Liver (tissue), 9 donors: ENCODE data around the gene PROK1. TPM values are rescaled to one million over a fixed set of nuclear protein-coding genes. Genes with fewer than 3 reads are reported as not detected.

Experiments used
- DNase-seq: peaks from one replicate; pipeline ENCODE4 v3.0.0-alpha.2; 2017; ENCODE audit warnings: low spot score
- H3K27ac ChIP-seq, 2 donors: one replicate each; pipeline ENCODE4 v1.7.0; 2013; ENCODE audit warnings: inconsistent platforms in 2 of 2, low read length in 2 of 2, control low read depth in 1 of 2, low read depth in 1 of 2, mild to moderate bottlenecking in 1 of 2
- H3K27me3 ChIP-seq, 4 donors: one replicate each; pipeline versions ENCODE4 v1.6.1 to v1.7.0; 2013; ENCODE audit warnings: low read length in 3 of 4, inconsistent platforms in 1 of 4, mild to moderate bottlenecking in 1 of 4, moderate library complexity in 1 of 4; ENCODE audit not compliant: control insufficient read depth in 4 of 4, insufficient read depth in 4 of 4
- H3K36me3 ChIP-seq, 4 donors: one replicate each; pipeline versions ENCODE4 v1.6.1 to v1.7.0; 2013; ENCODE audit warnings: low read length in 3 of 4, mild to moderate bottlenecking in 3 of 4, low read depth in 1 of 4, moderate library complexity in 1 of 4; ENCODE audit not compliant: control insufficient read depth in 4 of 4, insufficient read depth in 3 of 4
- H3K4me1 ChIP-seq, 4 donors: one replicate each; pipeline versions ENCODE4 v1.6.1 to v1.7.0; 2013; ENCODE audit warnings: low read length in 3 of 4, mild to moderate bottlenecking in 3 of 4, moderate library complexity in 1 of 4; ENCODE audit not compliant: control insufficient read depth in 4 of 4, insufficient read depth in 4 of 4
- H3K4me3 ChIP-seq, 3 donors: one replicate each; pipeline versions ENCODE4 v1.6.1 to v1.7.0; 2013; ENCODE audit warnings: low read length in 3 of 3, control low read depth in 1 of 3, low read depth in 1 of 3, mild to moderate bottlenecking in 1 of 3
- H3K9ac ChIP-seq, 2 donors: one replicate each; pipeline ENCODE4 v1.7.0; 2013; ENCODE audit warnings: low read length in 2 of 2, mild to moderate bottlenecking in 2 of 2, moderate library complexity in 2 of 2, control low read depth in 1 of 2, low read depth in 1 of 2
- H3K9me3 ChIP-seq, 4 donors: one replicate each; pipeline versions ENCODE4 v1.6.1 to v1.7.0; 2013; ENCODE audit warnings: low read length in 3 of 4; ENCODE audit not compliant: control insufficient read depth in 4 of 4
- ATF3 ChIP-seq: IDR thresholded peaks from 2 replicates; pipeline ENCODE4 v1.6.1; 2016; ENCODE audit warnings: antibody characterized with exemption
- CTCF ChIP-seq: fragments of 150-350 bp; IDR thresholded peaks from 2 replicates; pipeline ENCODE4 v1.5.1; 2017; ENCODE audit warnings: improper control_type of control experiment, low read depth, low read length; ENCODE audit not compliant: missing input control
- EGR1 ChIP-seq, 2 donors: IDR thresholded peaks; 2 replicates each; pipeline ENCODE4 v1.6.1; 2016 to 2018; ENCODE audit warnings: antibody characterized with exemption in 2 of 2, low read depth in 2 of 2
- FOXA2 ChIP-seq: IDR thresholded peaks from 2 replicates; pipeline ENCODE4 v1.6.1; 2016; ENCODE audit warnings: antibody characterized with exemption
- GABPA ChIP-seq, 2 donors: IDR thresholded peaks in 1 of 2; conservative IDR thresholded peaks in 1 of 2; 2 replicates each; pipeline ENCODE4 v1.6.1; 2016; ENCODE audit warnings: antibody characterized with exemption in 2 of 2, mild to moderate bottlenecking in 1 of 2, moderate library complexity in 1 of 2
- HNF4A ChIP-seq, 2 donors: conservative IDR thresholded peaks; 2 replicates each; pipeline ENCODE4 v1.6.1; 2016; ENCODE audit warnings: antibody characterized with exemption in 2 of 2, mild to moderate bottlenecking in 2 of 2
- JUND ChIP-seq, 2 donors: IDR thresholded peaks; 2 replicates each; pipeline ENCODE4 v1.6.1; 2016; ENCODE audit warnings: antibody characterized with exemption in 2 of 2
- RAD21 ChIP-seq, 2 donors: IDR thresholded peaks; 2 replicates each; pipeline ENCODE4 v1.6.1; 2016; ENCODE audit warnings: antibody characterized with exemption in 2 of 2, mild to moderate bottlenecking in 2 of 2
- REST ChIP-seq: IDR thresholded peaks from 2 replicates; pipeline ENCODE4 v1.6.1; 2016; ENCODE audit warnings: antibody characterized with exemption, mild to moderate bottlenecking
- RXRA ChIP-seq, 2 donors: IDR thresholded peaks; 2 replicates each; pipeline ENCODE4 v1.6.1; 2017 to 2018; ENCODE audit warnings: antibody characterized with exemption in 2 of 2, mild to moderate bottlenecking in 1 of 2
- SP1 ChIP-seq: IDR thresholded peaks from 2 replicates; pipeline ENCODE4 v1.6.1; 2018; ENCODE audit warnings: antibody characterized with exemption, mild to moderate bottlenecking
- TAF1 ChIP-seq: conservative IDR thresholded peaks from 2 replicates; pipeline ENCODE4 v1.6.1; 2016; ENCODE audit warnings: antibody characterized with exemption, mild to moderate bottlenecking
- YY1 ChIP-seq: IDR thresholded peaks from 2 replicates; pipeline ENCODE4 v1.6.1; 2016; ENCODE audit warnings: antibody characterized with exemption, mild to moderate bottlenecking
- ZBTB33 ChIP-seq: IDR thresholded peaks from 2 replicates; pipeline ENCODE4 v1.6.1; 2016; ENCODE audit warnings: antibody characterized with exemption
- WGBS: extraction: QIAGEN DNeasy Blood & Tissue Kit; methylation state at CpG from one replicate; pipeline ENCODE4 v1.1.7; 2013; 5-methylcytosine and 5-hydroxymethylcytosine counted together
- polyA plus RNA-seq, 2 donors: library from polyadenylated mRNA; stranded (reverse) in 1 of 2; unstranded in 1 of 2; fragments of 200-250 nt in 1 of 2; fragments of >200 nt in 1 of 2; fragmentation: Nextera tagmentation in 1 of 2; extraction: Ambion mirVana in 1 of 2; gene quantifications; one replicate each; pipeline versions ENCODE4 v1.2.1 to v1.2.3, GENCODE V29; 2013 to 2015
- total RNA-seq, 2 donors: library from RNA; depleted of rRNA; stranded (reverse); fragments of >200 nt; gene quantifications; one replicate each; pipeline ENCODE4 v1.2.3, GENCODE V29; 2014
- donor health status: healthy.
- donor health status: healthy.
- donor health status: healthy.
- donor health status: healthy.
- donor health status: healthy.

The PROK1 gene
- total and polyA plus RNA-seq, 4 donors = 0.03 TPM; not detected in 3

GRCh38 chr1:110449661-110450651 lies 993 bp upstream of the PROK1 start:
- H3K4me3 ChIP-seq = no peak overlapping the region
- H3K27ac ChIP-seq = peak overlapping the region; percentile 69 to 86
- H3K36me3 ChIP-seq = no peaks in the 10 kb centered on the region
- WGBS = 34% methylated on average over 12 of the region's 12 CpGs
- no peak for DNase-seq
- no peaks in the 10 kb centered on the region for H3K9me3 ChIP-seq
- no peak overlapping the region for H3K9ac ChIP-seq
- H3K27me3 ChIP-seq = no peaks in the 10 kb centered on the region
- peaks cover 0 to 37% (median 31%) of the 10 kb centered on the region in 4 donors for H3K4me1 ChIP-seq
- TF ChIP-seq EGR1 (IDR thresholded peaks at IDR 0.05; ENCODE audit: low read depth in 2 of 2) (no peak), TAF1 (no peak), SP1 (peak; percentile 85), RXRA (IDR thresholded peaks at IDR 0.05) (peak; percentile 97 to 98), YY1 (no peak), RAD21 (IDR thresholded peaks at IDR 0.05) (peak; percentile 4 to 21), HNF4A (conservative IDR thresholded peaks at IDR 0.05) (peak; percentile 58), JUND (IDR thresholded peaks at IDR 0.05) (no peak), GABPA (IDR thresholded peaks at IDR 0.05 in 1 of 2, conservative IDR thresholded peaks at IDR 0.05 in 1 of 2) (no peak), ATF3 (no peak), CTCF (no peak), REST (peak; percentile 27), FOXA2 (no peak), ZBTB33 (no peak)
